HepG2 (cell line): ENCODE measurements around the gene TSNAX. TPM values are rescaled to one million over a fixed set of nuclear protein-coding genes. Genes with fewer than 3 reads are reported as not detected.
"Not testable (repeated sequence)": the region's sequence is repeated elsewhere in the genome, so short reads cannot be mapped to it uniquely, and the experiment has no call there.

Source experiments
- ATAC-seq: fragments of 200-7000 bp; cut with Tn5 transposase; 3 replicates; pipeline ENCODE4 v1.9.1; 2020; ENCODE audit warnings: mild to moderate bottlenecking, moderate library complexity
- BruUV-seq: library from RNA; stranded (reverse); fragments of 400-500 nt; replicated peaks from 2 replicates; lab custom pipeline; 2021; lab: Mats Ljungman, UMichigan
- CTCF ChIA-PET: fragments of 300-600 bp; formaldehyde crosslinking; extraction: SDS; loops from one replicate; lab custom pipeline; 2021; ENCODE audit warnings: low total read pairs, inconsistent platforms, low intra/inter-chr PET ratio; lab: Yijun Ruan, JAX
- POLR2A ChIA-PET: fragments of 350-600 bp; sonication (Branson Sonifier 250); formaldehyde crosslinking; loops from one replicate; lab custom pipeline; 2020; ENCODE audit warnings: antibody characterized with exemption, inconsistent platforms; lab: Yijun Ruan, JAX
- DNase-seq: peaks from one replicate; pipeline ENCODE4 v3.0.0-alpha.2; 2015; ENCODE audit warnings: low spot score
- FAIRE-seq: peaks from 3 replicates; lab custom pipeline; 2011; peaks lifted over from hg19 to GRCh38; lab: Jason Lieb, UNC
- H2AFZ ChIP-seq: one replicate; pipeline ENCODE4 v1.6.1; 2011; ENCODE audit warnings: low read length, inconsistent platforms
- H3K27ac ChIP-seq: fragments of 300-600 bp; 3 replicates; pipeline ENCODE4 v1.8.0; 2011; ENCODE audit warnings: mixed run types, mild to moderate bottlenecking, mixed read lengths, low read length, inconsistent platforms; ENCODE audit not compliant: insufficient read depth; ENCODE audit errors: extremely low read length
- H3K27me3 ChIP-seq, 2 experiments: fragments of 200-600 bp in 1 of 2; 2 replicates in 1 of 2; 3 replicates in 1 of 2; pipeline versions ENCODE4 v1.6.0 to v1.8.0; 2011; ENCODE audit warnings: low read length in 2 of 2, mild to moderate bottlenecking in 2 of 2, moderate library complexity in 2 of 2, inconsistent platforms in 1 of 2; ENCODE audit not compliant: insufficient read depth in 2 of 2, control insufficient read depth in 1 of 2
- H3K36me3 ChIP-seq, 2 experiments: fragments of 200-600 bp in 1 of 2; replicated peaks in 1 of 2; 2 replicates in 1 of 2; 3 replicates in 1 of 2; pipeline versions ENCODE4 v1.5.1 to v1.8.0; 2011; ENCODE audit warnings: low read length in 2 of 2, inconsistent platforms in 1 of 2; ENCODE audit not compliant: insufficient read depth in 2 of 2, control insufficient read depth in 1 of 2
- H3K4me1 ChIP-seq: 2 replicates; pipeline ENCODE4 v1.5.1; 2012; ENCODE audit warnings: low read length, inconsistent platforms; ENCODE audit not compliant: insufficient read depth
- H3K4me2 ChIP-seq: 2 replicates; pipeline ENCODE4 v1.6.0; 2011; ENCODE audit warnings: low read depth, low read length, inconsistent platforms
- H3K4me3 ChIP-seq, 3 experiments: fragments of 200-600 bp in 1 of 3; sonication (generic), shearing (Covaris generic) in 1 of 3; replicated peaks in 1 of 3; 2 replicates each; pipeline ENCODE4 v1.5.1; 2011 to 2016; ENCODE audit warnings: low read length in 3 of 3, inconsistent platforms in 2 of 3, low read depth in 2 of 3, mild to moderate bottlenecking in 2 of 3, control low read depth in 1 of 3, mixed read lengths in 1 of 3; ENCODE audit not compliant: insufficient read depth in 1 of 3
- H3K79me2 ChIP-seq: one replicate; pipeline ENCODE4 v1.6.1; 2011; ENCODE audit warnings: low read length, inconsistent platforms; ENCODE audit not compliant: insufficient read depth
- H3K9ac ChIP-seq: 2 replicates; pipeline ENCODE4 v1.6.0; 2011; ENCODE audit warnings: mild to moderate bottlenecking, low read depth, low read length, inconsistent platforms; ENCODE audit not compliant: insufficient read depth
- H3K9me3 ChIP-seq: 2 replicates; pipeline ENCODE4 v1.5.1; 2012; ENCODE audit warnings: mild to moderate bottlenecking, low read length
- H4K20me1 ChIP-seq: 2 replicates; pipeline ENCODE4 v1.6.0; 2011; ENCODE audit warnings: inconsistent platforms, mild to moderate bottlenecking, low read length, moderate library complexity; ENCODE audit not compliant: insufficient read depth
- EED ChIP-seq: sonication (generic); formaldehyde crosslinking; IDR thresholded peaks from 2 replicates; pipeline ENCODE4 v1.5.0; 2020; ENCODE audit warnings: mild to moderate bottlenecking, missing genetic modification reagents
- MAFF ChIP-seq: IDR thresholded peaks from 2 replicates; pipeline ENCODE4 v1.6.1; 2011; ENCODE audit warnings: low read depth, low read length, improper control_type of control experiment
- MAFK ChIP-seq, 2 experiments: IDR thresholded peaks in 1 of 2; conservative IDR thresholded peaks in 1 of 2; 2 replicates each; pipeline ENCODE4 v1.6.1; 2011; ENCODE audit warnings: improper control_type of control experiment in 2 of 2, low read length in 2 of 2
- RBM39 ChIP-seq: fragments of 200-400 bp; formaldehyde crosslinking; IDR thresholded peaks from one replicate; pipeline ENCODE4 v1.6.1; 2018; ENCODE audit warnings: antibody characterized with exemption, mild to moderate bottlenecking, low read depth, low read length; ENCODE audit not compliant: poor library complexity, severe bottlenecking
- THAP7 ChIP-seq: sonication (generic); formaldehyde crosslinking; IDR thresholded peaks from 2 replicates; pipeline ENCODE4 v1.8.1; 2023; ENCODE audit warnings: mild to moderate bottlenecking, missing genetic modification reagents
- ZNF772 ChIP-seq: sonication (generic); formaldehyde crosslinking; IDR thresholded peaks from 2 replicates; pipeline ENCODE4 v1.5.0; 2020; ENCODE audit warnings: mild to moderate bottlenecking, missing genetic modification reagents
- ZSCAN20 ChIP-seq: sonication (generic); formaldehyde crosslinking; IDR thresholded peaks from 2 replicates; pipeline ENCODE4 v1.4.0; 2020; ENCODE audit warnings: missing genetic modification reagents, mild to moderate bottlenecking, borderline replicate concordance
- WGBS: methylation state at CpG from one replicate; pipeline ENCODE4 v1.1.6; 2017; ENCODE audit warnings: low lambda C conversion rate; 5-methylcytosine and 5-hydroxymethylcytosine counted together
- in situ Hi-C: cut with HindIII; loops from 2 replicates; pipeline ENCODE4 v1.10.0; 2017; ENCODE audit warnings: low pct_unique_long_range_greater_than_20kb; ENCODE audit not compliant: extremely low pct_ligation_motif_present
- intact Hi-C: fragments of 100-400 bp; cut with micrococcal nuclease; formaldehyde crosslinking; loops from one replicate; pipeline ENCODE4 v1.10.0; 2022; ENCODE audit not compliant: unreplicated experiment
- polyA plus RNA-seq, 8 experiments: library from polyadenylated mRNA; depleted of rRNA in 3 of 8; stranded (reverse) in 7 of 8; unstranded in 1 of 8; fragments of >200 nt; fragmentation: Illumina TruSeq in 4 of 8; extraction: Trizol in 4 of 8; gene quantifications; 2 replicates each; pipeline versions ENCODE4 v1.2.1 to v1.2.3, GENCODE V29; 2011 to 2016; ENCODE audit warnings: low read depth in 4 of 8, missing spikeins in 1 of 8, mixed read lengths in 1 of 8; ENCODE audit not compliant: insufficient read depth in 1 of 8
- total RNA-seq, 5 experiments: library from RNA; depleted of rRNA; stranded (reverse); fragments of >200 nt; fragmentation: Illumina TruSeq; extraction: Trizol; gene quantifications; 2 replicates each; pipeline ENCODE4 v1.2.3, GENCODE V29; 2016; ENCODE audit warnings: low read depth in 1 of 5

Gene TSNAX
- total and polyA plus RNA-seq, 2 of the 13 experiments (the other 11 are each of a cell fraction or from before 2014, with no cell fraction given) = 13.2 to 46.2 TPM

GRCh38 chr1:231592809-231593208 is 64.3 kb downstream of the TSNAX start:
- no peak overlapping the region for H2AFZ ChIP-seq
- peaks cover 16% of the 10 kb centered on the region for H3K4me1 ChIP-seq
- no peaks in the 10 kb centered on the region; a peak in 1 of 5 replicates for H3K27me3 ChIP-seq
- H3K9ac ChIP-seq = no peak overlapping the region
- no peak for FAIRE-seq
- no TSS peak for BruUV-seq
- ChIA-PET CTCF (no interaction called here), POLR2A (no interaction called here)
- H3K27ac ChIP-seq = no peak overlapping the region
- TF ChIP-seq MAFF = peak; percentile 56
- no peak for TF ChIP-seq ZNF772
- no peak for TF ChIP-seq ZSCAN20
- TF ChIP-seq RBM39 = no peak
- no peak for TF ChIP-seq EED (CRISPR knock-in tag)
- peak; percentile 68 to 79 for TF ChIP-seq MAFK (conservative IDR thresholded peaks at IDR 0.05 in 1 of 2, IDR thresholded peaks at IDR 0.05 in 1 of 2; ENCODE audit: low read length in 2 of 2)
- no peak for TF ChIP-seq THAP7
- no peaks in the 10 kb centered on the region for H3K79me2 ChIP-seq
- no peak for ATAC-seq
- intact Hi-C loops = no loop called here
- no peaks in the 10 kb centered on the region for H3K36me3 ChIP-seq
- no peak overlapping the region for H3K4me3 ChIP-seq
- DNase-seq = no peak
- in situ Hi-C loops = no loop called here
- H3K4me2 ChIP-seq = no peak overlapping the region
- WGBS = 56% methylated on average over 1 of the region's 1 CpG
- H4K20me1 ChIP-seq = no peaks in the 10 kb centered on the region
- H3K9me3 ChIP-seq = no peaks in the 10 kb centered on the region

DNA sequence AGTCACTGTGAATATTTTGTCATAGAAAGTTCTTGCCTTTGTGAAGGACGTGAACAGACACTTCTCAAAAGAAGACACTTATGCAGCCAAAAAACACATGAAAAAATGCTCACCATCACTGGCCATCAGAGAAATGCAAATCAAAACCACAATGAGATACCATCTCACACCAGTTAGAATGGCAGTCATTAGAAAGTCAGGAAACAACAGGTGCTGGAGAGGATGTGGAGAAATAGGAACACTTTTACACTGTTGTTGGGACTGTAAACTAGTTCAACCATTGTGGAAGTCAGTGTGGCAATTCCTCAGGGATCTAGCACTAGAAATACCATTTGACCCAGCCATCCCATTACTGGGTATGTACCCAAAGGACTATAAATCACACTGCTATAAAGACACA is 64.8 kb downstream of the TSNAX start:
- H3K9me3 ChIP-seq, H3K27ac ChIP-seq, H3K27me3 ChIP-seq, POLR2A ChIA-PET, H3K4me3 ChIP-seq, H3K79me2 ChIP-seq, H3K4me2 ChIP-seq, ATAC-seq, CTCF ChIA-PET, FAIRE-seq, H2AFZ ChIP-seq, in situ Hi-C loops, intact Hi-C loops, H3K9ac ChIP-seq, H3K36me3 ChIP-seq, DNase-seq, H4K20me1 ChIP-seq, BruUV-seq: not testable (repeated sequence)
- H3K4me1 ChIP-seq = peaks cover 16% of the 10 kb centered on the region
- 94% methylated on average over 1 of the region's 1 CpG for WGBS
